Tibial nerve (tissue), 3 donors: ENCODE measurements around the gene MSANTD7.

Experiments
- CTCF ChIP-seq, 5 experiments: fragments of 200-600 bp in 3 of 5; fragments of 450-650 bp in 2 of 5; sonication (generic) in 3 of 5; IDR thresholded peaks; one replicate each; pipeline ENCODE4 v1.5.1; 2016 to 2019; ENCODE audit warnings: antibody characterized with exemption in 5 of 5, mild to moderate bottlenecking in 3 of 5, moderate library complexity in 2 of 5
- POLR2A ChIP-seq, 2 donors: fragments of 450-650 bp; IDR thresholded peaks; one replicate each; pipeline ENCODE4 v1.6.1; 2017; ENCODE audit warnings: antibody characterized with exemption in 2 of 2, mild to moderate bottlenecking in 2 of 2, moderate library complexity in 2 of 2

GRCh38 chr10:14821635-14822375 is 16.3 kb upstream of the MSANTD7 start:
- TF ChIP-seq CTCF (IDR thresholded peaks at IDR 0.05) (no peak), POLR2A (IDR thresholded peaks at IDR 0.05) (no peak)
